GM12891 (cell line): Measurements from ENCODE around the gene FASN.

Source experiments
- PAX5 ChIP-seq: IDR thresholded peaks from 2 replicates; pipeline ENCODE4 v1.6.1; 2011; ENCODE audit warnings: low read length, moderate library complexity, mild to moderate bottlenecking; ENCODE audit not compliant: insufficient read depth, severe bottlenecking
- POLR2A ChIP-seq: IDR thresholded peaks from 2 replicates; pipeline ENCODE4 v1.6.1; 2011; ENCODE audit warnings: low read depth, low read length, control low read depth
- POLR2AphosphoS5 ChIP-seq: IDR thresholded peaks from 2 replicates; pipeline ENCODE4 v1.6.1; 2011; ENCODE audit warnings: low read depth, low read length, control low read depth
- POU2F2 ChIP-seq: IDR thresholded peaks from 2 replicates; pipeline ENCODE4 v1.6.1; 2011; ENCODE audit warnings: low read depth, mild to moderate bottlenecking, control low read depth, low read length, moderate library complexity
- SPI1 ChIP-seq: IDR thresholded peaks from 2 replicates; pipeline ENCODE4 v1.6.1; 2011; ENCODE audit warnings: low read depth, low read length, control low read depth
- TAF1 ChIP-seq: IDR thresholded peaks from 2 replicates; pipeline ENCODE4 v1.6.1; 2011; ENCODE audit warnings: low read depth, low read length, control low read depth

DNA sequence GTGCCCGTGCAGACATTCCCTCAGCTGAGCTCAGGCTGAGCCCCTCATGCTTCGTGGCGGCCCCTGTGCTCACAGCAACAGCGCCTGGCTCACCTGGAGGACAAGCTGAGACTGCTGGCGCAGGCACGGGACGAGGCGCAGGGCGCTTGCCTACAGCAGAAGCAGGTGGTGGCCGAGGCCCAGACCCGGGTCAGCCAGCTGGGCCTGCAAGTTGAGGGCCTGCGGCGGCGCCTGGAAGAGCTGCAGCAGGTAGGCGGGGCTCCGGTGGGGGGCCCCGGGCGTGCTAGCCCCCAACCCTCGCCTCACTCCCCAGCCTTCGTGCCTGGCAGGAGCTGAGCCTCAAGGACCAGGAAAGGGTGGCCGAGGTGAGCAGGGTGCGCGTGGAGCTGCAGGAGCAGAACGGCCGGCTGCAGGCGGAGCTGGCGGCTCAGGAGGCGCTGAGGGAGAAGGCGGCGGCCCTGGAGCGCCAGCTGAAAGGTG is 68.0 kb downstream of the FASN start:
- TF ChIP-seq POLR2A, result no peak
- TF ChIP-seq POLR2AphosphoS5, result no peak
- no peak for TF ChIP-seq TAF1
- TF ChIP-seq PAX5, result no peak
- no peak for TF ChIP-seq SPI1
- no peak for TF ChIP-seq POU2F2
